ENCODE results near the gene IVD. TPM values are rescaled to one million over a fixed set of nuclear protein-coding genes. Genes with fewer than 3 reads are reported as not detected.
A peak's percentile ranks its signal among the peaks of the same experiment; 100 is the strongest.

Gene IVD
- total RNA-seq, 1 experiment from 2014 or later = 58.9 TPM

GRCh38 chr15:40429068-40429710 lies 23.6 kb downstream of the IVD start:
- H3K9ac ChIP-seq (ENCODE audit: low read length) = no peak overlapping the region
- no peak overlapping the region for H3K27ac ChIP-seq (ENCODE audit: low read length)
- H2AFZ ChIP-seq (ENCODE audit: low read length) = no peak overlapping the region
- H3K4me3 ChIP-seq (ENCODE audit: low read length) = no peak overlapping the region
- H3K9me2 ChIP-seq (replicated peaks; ENCODE audit: low read length) = no peaks in the 10 kb centered on the region
- H3K4me1 ChIP-seq (ENCODE audit: insufficient read depth, low read length) = no peaks in the 10 kb centered on the region
- no peaks in the 10 kb centered on the region for H3K79me2 ChIP-seq (ENCODE audit: low read length)
- ChIA-PET CTCF (no interaction called here), POLR2A (ENCODE audit: unreplicated experiment) (no interaction called here)
- no peak for DNase-seq
- no TSS peak for BruUV-seq (replicated peaks)
- no peaks in the 10 kb centered on the region for H4K20me1 ChIP-seq (ENCODE audit: low read length)
- H3K36me3 ChIP-seq (ENCODE audit: low read depth, low read length) = no peaks in the 10 kb centered on the region
- no peak for TF ChIP-seq CTCF (conservative IDR thresholded peaks at IDR 0.05; ENCODE audit: low read depth, low read length)
- TF ChIP-seq EZH2phosphoT487 (IDR thresholded peaks at IDR 0.05; ENCODE audit: borderline replicate concordance, low read length) = no peak
- TF ChIP-seq EZH2 (IDR thresholded peaks at IDR 0.05; ENCODE audit: low read length, unreplicated experiment) = no peak
- H3K27me3 ChIP-seq (ENCODE audit: low read length) = no peaks in the 10 kb centered on the region
- no peak for ATAC-seq
- H3K9me3 ChIP-seq (ENCODE audit: low read length) = no peaks in the 10 kb centered on the region
- no peak overlapping the region for H3K4me2 ChIP-seq (ENCODE audit: low read length)
- intact Hi-C loops (cut with micrococcal nuclease) = no loop called here
- H3F3A ChIP-seq (ENCODE audit: low read length, unreplicated experiment) = no peaks in the 10 kb centered on the region

- intact Hi-C loops (cut with micrococcal nuclease) = no loop called here
- Histone ChIP-seq H3K9me3 (ENCODE audit: low read length) (no peaks in the 10 kb centered on the region), H3K9ac (ENCODE audit: low read length) (no peak overlapping the region), H3K27me3 (ENCODE audit: low read length) (no peaks in the 10 kb centered on the region), H2AFZ (ENCODE audit: low read length) (peak overlapping the region; percentile 20; the same call in 1 of the 2 replicates), H3K79me2 (ENCODE audit: low read length) (no peaks in the 10 kb centered on the region), H3K4me1 (ENCODE audit: insufficient read depth, low read length) (no peaks in the 10 kb centered on the region), H3K9me2 (replicated peaks; ENCODE audit: low read length) (no peaks in the 10 kb centered on the region), H3K27ac (ENCODE audit: low read length) (no peak overlapping the region), H3K4me3 (ENCODE audit: low read length) (no peak overlapping the region), H4K20me1 (ENCODE audit: low read length) (no peaks in the 10 kb centered on the region), H3K4me2 (ENCODE audit: low read length) (no peak overlapping the region), H3F3A (ENCODE audit: low read length, unreplicated experiment) (no peaks in the 10 kb centered on the region), H3K36me3 (ENCODE audit: low read depth, low read length) (no peaks in the 10 kb centered on the region)
- peak; percentile 73 for ATAC-seq
- no TSS peak for BruUV-seq (replicated peaks)
- CTCF ChIA-PET = interaction anchor here (0.7 kb wide), 1 partner anchor 155 kb away, joined by 4 read pairs; no protein-coding TSS in a partner anchor
- TF ChIP-seq EZH2 (IDR thresholded peaks at IDR 0.05; ENCODE audit: low read length, unreplicated experiment) = no peak
- no peak for TF ChIP-seq EZH2phosphoT487 (IDR thresholded peaks at IDR 0.05; ENCODE audit: borderline replicate concordance, low read length)
- TF ChIP-seq CTCF (conservative IDR thresholded peaks at IDR 0.05; ENCODE audit: low read depth, low read length) = no peak
- POLR2A ChIA-PET (ENCODE audit: unreplicated experiment) = no interaction called here
- DNase-seq = peak; percentile 53
Measured at GRCh38 chr15:40430271-40430805, 24.7 kb downstream of the IVD start.

GRCh38 chr15:40435023-40435709 lies 29.6 kb downstream of the IVD start:
- TF ChIP-seq EZH2phosphoT487 (IDR thresholded peaks at IDR 0.05; ENCODE audit: borderline replicate concordance, low read length) = no peak
- TF ChIP-seq EZH2 (IDR thresholded peaks at IDR 0.05; ENCODE audit: low read length, unreplicated experiment) = no peak
- TF ChIP-seq CTCF (conservative IDR thresholded peaks at IDR 0.05; ENCODE audit: low read depth, low read length) = no peak
- Histone ChIP-seq H2AFZ (ENCODE audit: low read length) (no peak overlapping the region), H3K79me2 (ENCODE audit: low read length) (no peaks in the 10 kb centered on the region), H3K9ac (ENCODE audit: low read length) (no peak overlapping the region), H3K27ac (ENCODE audit: low read length) (no peak overlapping the region), H4K20me1 (ENCODE audit: low read length) (no peaks in the 10 kb centered on the region), H3K9me2 (replicated peaks; ENCODE audit: low read length) (no peaks in the 10 kb centered on the region), H3K4me3 (ENCODE audit: low read length) (no peak overlapping the region), H3K4me2 (ENCODE audit: low read length) (no peak overlapping the region), H3K4me1 (ENCODE audit: insufficient read depth, low read length) (peaks cover 13% of the 10 kb centered on the region), H3F3A (ENCODE audit: low read length, unreplicated experiment) (no peaks in the 10 kb centered on the region), H3K27me3 (ENCODE audit: low read length) (no peaks in the 10 kb centered on the region), H3K36me3 (ENCODE audit: low read depth, low read length) (no peaks in the 10 kb centered on the region), H3K9me3 (ENCODE audit: low read length) (no peaks in the 10 kb centered on the region)
- no peak for DNase-seq
- intact Hi-C loops (cut with micrococcal nuclease) = no loop called here
- no peak for ATAC-seq
- BruUV-seq (replicated peaks) = no TSS peak
- POLR2A ChIA-PET (ENCODE audit: unreplicated experiment) = no interaction called here
- CTCF ChIA-PET = interaction anchor here (0.5 to 0.6 kb wide), 2 partner anchors 351 to 467 kb away, joined by 3 read pairs; no protein-coding TSS in a partner anchor

Measured in PC-3 (cell line).